Astrocyte (in vitro differentiated cells and primary cell): ENCODE measurements around the gene CDR2L. TPM values are rescaled to one million over a fixed set of nuclear protein-coding genes. Genes with fewer than 3 reads are reported as not detected.
A peak's percentile ranks its signal among the peaks of the same experiment; 100 is the strongest.

Experiments
- DNase-seq: peaks from one replicate; pipeline ENCODE4 v3.0.0-alpha.2; 2010; ENCODE audit warnings: low read depth
- FAIRE-seq: peaks from 2 replicates; lab custom pipeline; 2011; peaks lifted over from hg19 to GRCh38; lab: Jason Lieb, UNC
- H2AFZ ChIP-seq: 2 replicates; pipeline ENCODE4 v1.6.0; 2012; ENCODE audit warnings: low read depth, low read length, inconsistent platforms
- H3K27ac ChIP-seq: 2 replicates; pipeline ENCODE4 v1.5.1; 2011; ENCODE audit warnings: low read depth, low read length, inconsistent platforms
- H3K27me3 ChIP-seq: 2 replicates; pipeline ENCODE4 v1.6.0; 2011; ENCODE audit warnings: low read length, inconsistent platforms; ENCODE audit not compliant: insufficient read depth
- H3K36me3 ChIP-seq: 2 replicates; pipeline ENCODE4 v1.5.1; 2011; ENCODE audit warnings: low read length, inconsistent platforms; ENCODE audit not compliant: insufficient read depth
- H3K4me1 ChIP-seq: 2 replicates; pipeline ENCODE4 v1.5.1; 2011; ENCODE audit warnings: low read length, inconsistent platforms; ENCODE audit not compliant: insufficient read depth
- H3K4me2 ChIP-seq: 2 replicates; pipeline ENCODE4 v1.6.0; 2012; ENCODE audit warnings: low read length, inconsistent platforms
- H3K4me3 ChIP-seq: 2 replicates; pipeline ENCODE4 v1.5.1; 2011; ENCODE audit warnings: low read depth, mild to moderate bottlenecking, low read length, inconsistent platforms; ENCODE audit not compliant: insufficient read depth
- H3K79me2 ChIP-seq: 2 replicates; pipeline ENCODE4 v1.6.0; 2012; ENCODE audit warnings: mild to moderate bottlenecking, low read length, inconsistent platforms; ENCODE audit not compliant: insufficient read depth
- H3K9ac ChIP-seq: 2 replicates; pipeline ENCODE4 v1.6.0; 2012; ENCODE audit warnings: mild to moderate bottlenecking, low read length, inconsistent platforms
- H3K9me3 ChIP-seq: 2 replicates; pipeline ENCODE4 v1.5.1; 2012; ENCODE audit warnings: low read depth, mild to moderate bottlenecking, low read length, inconsistent platforms; ENCODE audit not compliant: insufficient read depth
- H4K20me1 ChIP-seq: 2 replicates; pipeline ENCODE4 v1.6.0; 2012; ENCODE audit warnings: low read length, inconsistent platforms; ENCODE audit not compliant: insufficient read depth
- H3K27ac Mint-ChIP-seq: one replicate; pipeline ENCODE4 v1.8.0; 2021; ENCODE audit warnings: mild to moderate bottlenecking, mixed read lengths; ENCODE audit not compliant: unreplicated experiment
- H3K27me3 Mint-ChIP-seq: one replicate; pipeline ENCODE4 v1.8.0; 2021; ENCODE audit warnings: low read depth, mixed read lengths; ENCODE audit not compliant: unreplicated experiment
- H3K36me3 Mint-ChIP-seq: one replicate; pipeline ENCODE4 v1.8.0; 2021; ENCODE audit warnings: low read depth, mixed read lengths; ENCODE audit not compliant: unreplicated experiment
- H3K4me1 Mint-ChIP-seq: one replicate; pipeline ENCODE4 v1.8.0; 2021; ENCODE audit warnings: low read depth, mixed read lengths; ENCODE audit not compliant: unreplicated experiment
- H3K4me3 Mint-ChIP-seq: one replicate; pipeline ENCODE4 v1.8.0; 2021; ENCODE audit warnings: mild to moderate bottlenecking, moderate library complexity, mixed read lengths; ENCODE audit not compliant: unreplicated experiment
- H3K9me3 Mint-ChIP-seq: one replicate; pipeline ENCODE4 v1.8.0; 2021; ENCODE audit warnings: mild to moderate bottlenecking, mixed read lengths; ENCODE audit not compliant: unreplicated experiment
- EZH2 ChIP-seq: IDR thresholded peaks from 2 replicates; pipeline ENCODE4 v1.6.1; 2012; ENCODE audit warnings: mild to moderate bottlenecking, low read length, inconsistent platforms; ENCODE audit not compliant: insufficient read depth
- total RNA-seq: library from RNA; stranded (reverse); gene quantifications from 2 replicates; pipeline ENCODE4 v1.2.1, GENCODE V29; 2021
- TF ChIP-seq, protein P1 (sequence below): IDR thresholded peaks from 2 replicates; pipeline ENCODE4 v1.5.1; 2011; ENCODE audit warnings: low read depth, mild to moderate bottlenecking, inconsistent platforms, low read length, moderate library complexity; ENCODE audit not compliant: insufficient read depth

The CDR2L gene
- total RNA-seq, 1 donor from 2014 or later: 59.1 TPM

GRCh38 chr17:74956093-74956492 is 31.3 kb upstream of the CDR2L start:
- Mint-ChIP-seq H3K27ac (no peak overlapping the region), H3K9me3 (no peaks in the 10 kb centered on the region), H3K27me3 (peaks cover 35% of the 10 kb centered on the region), H3K36me3 (peaks cover 3% of the 10 kb centered on the region), H3K4me1 (peaks cover 3% of the 10 kb centered on the region), H3K4me3 (no peak overlapping the region)
- H4K20me1 ChIP-seq: no peaks in the 10 kb centered on the region
- H3K9me3 ChIP-seq: no peaks in the 10 kb centered on the region
- H3K4me1 ChIP-seq: peaks cover 5% of the 10 kb centered on the region
- H3K4me2 ChIP-seq: no peak overlapping the region
- H2AFZ ChIP-seq: no peak overlapping the region
- peaks cover 6% of the 10 kb centered on the region for H3K27me3 ChIP-seq
- FAIRE-seq: no peak
- H3K36me3 ChIP-seq: no peaks in the 10 kb centered on the region
- no peak overlapping the region for H3K4me3 ChIP-seq
- no peak overlapping the region for H3K9ac ChIP-seq
- no peak overlapping the region for H3K27ac ChIP-seq
- DNase-seq: no peak
- TF ChIP-seq, protein P1, sequence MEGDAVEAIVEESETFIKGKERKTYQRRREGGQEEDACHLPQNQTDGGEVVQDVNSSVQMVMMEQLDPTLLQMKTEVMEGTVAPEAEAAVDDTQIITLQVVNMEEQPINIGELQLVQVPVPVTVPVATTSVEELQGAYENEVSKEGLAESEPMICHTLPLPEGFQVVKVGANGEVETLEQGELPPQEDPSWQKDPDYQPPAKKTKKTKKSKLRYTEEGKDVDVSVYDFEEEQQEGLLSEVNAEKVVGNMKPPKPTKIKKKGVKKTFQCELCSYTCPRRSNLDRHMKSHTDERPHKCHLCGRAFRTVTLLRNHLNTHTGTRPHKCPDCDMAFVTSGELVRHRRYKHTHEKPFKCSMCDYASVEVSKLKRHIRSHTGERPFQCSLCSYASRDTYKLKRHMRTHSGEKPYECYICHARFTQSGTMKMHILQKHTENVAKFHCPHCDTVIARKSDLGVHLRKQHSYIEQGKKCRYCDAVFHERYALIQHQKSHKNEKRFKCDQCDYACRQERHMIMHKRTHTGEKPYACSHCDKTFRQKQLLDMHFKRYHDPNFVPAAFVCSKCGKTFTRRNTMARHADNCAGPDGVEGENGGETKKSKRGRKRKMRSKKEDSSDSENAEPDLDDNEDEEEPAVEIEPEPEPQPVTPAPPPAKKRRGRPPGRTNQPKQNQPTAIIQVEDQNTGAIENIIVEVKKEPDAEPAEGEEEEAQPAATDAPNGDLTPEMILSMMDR: no peak
- no peak for TF ChIP-seq EZH2
- no peaks in the 10 kb centered on the region for H3K79me2 ChIP-seq

GRCh38 chr17:74957935-74958740 is 29.3 kb upstream of the CDR2L start:
- TF ChIP-seq, protein P1: peak; percentile 67
- TF ChIP-seq EZH2: no peak
- no peak overlapping the region for H2AFZ ChIP-seq
- peaks cover 3% of the 10 kb centered on the region for H3K4me1 Mint-ChIP-seq

More at GRCh38 chr17:74957935-74958740, 29.3 kb upstream of the CDR2L start:
- H3K79me2 ChIP-seq: no peaks in the 10 kb centered on the region
- no peak overlapping the region for H3K27ac ChIP-seq
- H3K9me3 Mint-ChIP-seq: no peaks in the 10 kb centered on the region
- H3K4me1 ChIP-seq: peaks cover 5% of the 10 kb centered on the region
- no peak overlapping the region for H3K9ac ChIP-seq
- peaks cover 2% of the 10 kb centered on the region for H3K36me3 Mint-ChIP-seq
- H3K36me3 ChIP-seq: no peaks in the 10 kb centered on the region
- DNase-seq (peak; percentile 6), FAIRE-seq (no peak)
- peaks cover 3% of the 10 kb centered on the region for H3K27me3 ChIP-seq
- peak overlapping the region; percentile 34 for H3K27ac Mint-ChIP-seq
- H3K4me2 ChIP-seq: no peak overlapping the region
- no peak overlapping the region for H3K4me3 ChIP-seq
- H3K9me3 ChIP-seq: no peaks in the 10 kb centered on the region
- H4K20me1 ChIP-seq: no peaks in the 10 kb centered on the region
- H3K27me3 Mint-ChIP-seq: peaks cover 31% of the 10 kb centered on the region
- peak overlapping the region; percentile 57 for H3K4me3 Mint-ChIP-seq
